GM19193 (cell line): Measurements from ENCODE around the gene DRAP1.

Source experiments
- POLR2A ChIP-seq: IDR thresholded peaks from 4 replicates; pipeline ENCODE4 v1.6.1; 2011; ENCODE audit not compliant: insufficient read depth, insufficient read length; ENCODE audit errors: extremely low read depth

The DRAP1 gene

GRCh38 chr11:65896034-65896999 lies 22.9 kb upstream of the DRAP1 start:
- no peak for TF ChIP-seq POLR2A

- no peak for TF ChIP-seq POLR2A
Measured at GRCh38 chr11:65897020-65897471, 22.2 kb upstream of the DRAP1 start.

GRCh38 chr11:65898656-65899355 lies 20.4 kb upstream of the DRAP1 start:
- TF ChIP-seq POLR2A = no peak

- peak; percentile 55 for TF ChIP-seq POLR2A
Measured at GRCh38 chr11:65899356-65900124, 19.7 kb upstream of the DRAP1 start.

- peak; percentile 88 for TF ChIP-seq POLR2A
Measured at GRCh38 chr11:65900125-65900898, 18.9 kb upstream of the DRAP1 start, which contains the start of gene FOSL1. TSS of gene FOSL1 (minus strand) at chr11:65900388. CDS start at chr11:65900339, 49 bp downstream.

- no peak for TF ChIP-seq POLR2A
Measured at GRCh38 chr11:65900899-65901180, 18.4 kb upstream of the DRAP1 start.

- TF ChIP-seq POLR2A = no peak
Measured at GRCh38 chr11:65903068-65903481, 16.2 kb upstream of the DRAP1 start.

GRCh38 chr11:65903715-65904114 lies 15.5 kb upstream of the DRAP1 start:
- TF ChIP-seq POLR2A = no peak

- no peak for TF ChIP-seq POLR2A
Measured at GRCh38 chr11:65906602-65907001, 12.6 kb upstream of the DRAP1 start.

- no peak for TF ChIP-seq POLR2A
Measured at GRCh38 chr11:65907878-65908277, 11.3 kb upstream of the DRAP1 start.

- TF ChIP-seq POLR2A = no peak
Measured at GRCh38 chr11:65911682-65912568, 7.3 kb upstream of the DRAP1 start.

- no peak for TF ChIP-seq POLR2A
Measured at GRCh38 chr11:65912845-65913244, 6.4 kb upstream of the DRAP1 start.

- TF ChIP-seq POLR2A = peak; percentile 15
Measured at GRCh38 chr11:65915101-65915820, 4.0 kb upstream of the DRAP1 start.
